Activated CD8-positive, alpha-beta memory T cell treated with anti-CD3 and anti-CD28 coated beads, Interleukin-2, amount 50 U/mL, for 24 hours (primary cell): Measurements from ENCODE around the gene WNT7B.

ENCODE experiments used
- DNase-seq: peaks from one replicate; pipeline ENCODE4 v3.0.0-alpha.2; 2020; ENCODE audit errors: extremely low read depth

WNT7B gene

DNA sequence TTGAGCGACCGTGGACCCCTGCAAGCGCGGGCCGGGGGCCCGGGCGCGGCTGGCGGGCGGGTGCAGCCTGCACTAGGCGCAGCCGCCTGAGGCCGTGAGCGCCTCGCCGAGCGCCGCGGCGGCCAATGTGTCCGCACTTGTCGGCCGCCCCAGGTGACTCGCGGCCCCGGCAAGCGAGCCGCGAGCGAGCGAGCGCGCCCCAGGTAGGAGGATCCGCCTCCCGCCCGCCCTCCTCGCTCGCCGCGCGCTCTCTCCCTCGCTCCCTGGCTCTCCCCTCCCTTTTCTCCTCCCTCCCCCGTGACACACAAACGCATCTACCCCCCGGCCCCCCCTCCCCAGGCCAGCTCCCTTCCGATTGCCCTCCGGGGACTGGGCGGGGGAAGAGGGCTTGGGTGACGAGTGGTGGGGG lies at the start of gene WNT7B:
WNT7B (minus strand) TSS at position 160 of the 409 bp plus-strand sequence. CDS start 408 bp downstream, outside the sequence.
- no peak for DNase-seq

DNA sequence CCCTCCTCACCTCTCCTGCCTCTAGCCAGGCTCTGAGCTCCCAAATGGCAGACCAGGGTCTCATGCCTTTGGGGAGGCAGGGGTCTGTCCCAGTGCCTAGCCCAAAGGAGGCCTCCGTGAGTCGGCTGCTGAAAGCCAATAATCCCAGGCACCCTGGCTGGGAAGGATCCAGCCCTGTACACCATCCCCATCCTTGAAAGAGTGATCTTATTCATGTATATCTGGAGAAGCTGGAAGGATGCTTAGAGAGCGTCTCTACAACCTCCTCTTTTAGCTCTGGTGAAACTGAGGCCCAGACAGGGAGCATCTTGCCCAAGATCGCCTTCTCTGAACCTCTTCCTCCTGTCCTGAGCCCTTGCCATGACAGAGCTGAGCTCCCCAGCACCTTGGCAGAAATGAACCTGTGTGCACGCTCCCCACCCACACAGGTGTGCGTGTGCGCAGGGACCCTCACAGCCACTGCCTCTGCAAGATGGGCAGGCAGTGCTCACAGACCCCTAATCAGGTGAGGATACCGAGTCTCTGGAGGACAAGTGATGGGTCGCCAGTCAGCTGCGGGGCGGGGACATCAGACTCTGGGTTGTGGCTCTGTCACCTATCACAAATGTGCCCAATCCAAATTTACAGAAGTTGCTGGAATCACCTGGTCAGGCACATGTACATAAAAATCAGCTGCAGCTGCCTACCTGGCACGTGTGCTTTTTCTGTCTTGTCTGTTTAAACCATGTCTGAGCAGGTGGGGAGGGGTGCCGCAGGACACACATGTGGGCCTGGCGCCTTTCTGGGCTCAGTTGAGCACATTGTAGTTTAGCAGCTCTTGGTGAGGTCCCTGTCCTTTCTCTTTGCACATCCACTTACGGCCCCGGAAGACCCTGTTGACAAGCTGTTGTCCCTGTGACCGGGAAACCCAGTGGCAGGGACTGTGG lies 49.3 kb upstream of the WNT7B start:
- no peak for DNase-seq

DNA sequence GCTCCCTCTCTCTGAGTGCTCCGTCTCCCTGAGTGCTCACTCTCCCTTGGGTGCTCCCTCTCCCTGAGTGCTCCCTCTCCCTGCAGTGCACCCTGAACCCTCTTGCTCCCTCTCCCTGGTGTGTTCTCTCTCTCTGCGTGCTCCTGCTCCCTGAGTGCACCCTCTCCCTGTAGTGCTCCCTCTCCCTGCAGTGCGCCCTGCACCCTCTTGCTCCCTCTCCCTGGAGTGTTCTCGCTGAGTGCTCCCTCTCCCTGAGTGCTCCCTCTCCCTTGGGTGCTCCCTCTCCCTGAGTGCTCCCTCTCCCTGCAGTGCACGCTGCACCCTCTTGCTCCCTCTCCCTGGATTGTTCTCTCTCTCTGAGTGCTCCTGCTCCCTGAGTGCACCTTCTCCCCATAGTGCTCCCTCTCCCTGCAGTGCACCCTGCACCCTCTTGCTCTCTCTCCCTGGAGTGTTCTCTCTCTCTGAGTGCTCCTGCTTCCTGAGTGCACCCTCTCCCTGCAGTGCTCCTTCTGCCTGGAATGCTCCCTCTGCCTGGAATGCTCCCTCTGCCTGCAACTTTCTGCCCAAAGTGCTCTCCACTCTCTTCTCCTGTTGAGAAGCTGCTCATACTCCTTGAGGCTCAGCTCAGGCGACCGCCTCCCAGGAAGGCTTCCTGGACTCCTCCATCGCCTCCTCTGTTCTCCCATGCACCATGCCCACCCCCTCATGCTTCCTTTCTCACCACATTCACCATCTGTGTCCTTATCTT lies 48.4 kb upstream of the WNT7B start:
- no peak for DNase-seq

DNA sequence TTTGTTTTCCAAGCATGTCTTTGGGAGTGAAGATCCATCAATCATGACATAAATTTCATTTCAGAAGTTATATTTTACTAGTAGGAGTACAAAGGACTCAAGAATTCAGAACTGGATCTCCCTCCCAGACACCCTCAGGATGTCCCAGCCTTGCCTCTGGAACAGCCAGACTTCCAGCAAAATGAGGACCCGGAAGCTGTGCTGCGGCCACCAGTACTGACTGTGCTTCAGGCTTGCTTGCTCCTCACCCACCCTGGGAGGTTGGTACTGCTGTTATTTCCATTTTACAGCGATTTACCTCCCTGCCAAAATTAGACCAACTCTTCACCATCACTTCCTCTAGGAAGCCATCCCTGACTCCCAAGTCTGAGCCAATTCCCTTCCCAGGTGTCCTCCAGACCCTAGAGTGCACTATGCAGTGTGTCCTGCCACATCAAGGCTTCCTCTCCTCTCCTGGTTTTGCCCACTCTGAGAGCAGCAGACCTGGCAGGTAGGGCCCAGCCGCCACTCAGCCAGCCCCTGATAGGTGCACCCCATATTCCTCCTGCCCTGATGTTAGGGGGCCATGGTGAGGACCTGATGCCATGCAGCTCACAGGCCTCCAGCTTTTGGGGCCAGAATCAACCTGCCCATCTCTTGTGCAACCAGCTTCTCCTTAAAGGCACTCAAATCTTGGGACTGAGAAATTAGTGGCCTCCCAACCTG lies 47.3 kb upstream of the WNT7B start:
- DNase-seq = no peak

DNA sequence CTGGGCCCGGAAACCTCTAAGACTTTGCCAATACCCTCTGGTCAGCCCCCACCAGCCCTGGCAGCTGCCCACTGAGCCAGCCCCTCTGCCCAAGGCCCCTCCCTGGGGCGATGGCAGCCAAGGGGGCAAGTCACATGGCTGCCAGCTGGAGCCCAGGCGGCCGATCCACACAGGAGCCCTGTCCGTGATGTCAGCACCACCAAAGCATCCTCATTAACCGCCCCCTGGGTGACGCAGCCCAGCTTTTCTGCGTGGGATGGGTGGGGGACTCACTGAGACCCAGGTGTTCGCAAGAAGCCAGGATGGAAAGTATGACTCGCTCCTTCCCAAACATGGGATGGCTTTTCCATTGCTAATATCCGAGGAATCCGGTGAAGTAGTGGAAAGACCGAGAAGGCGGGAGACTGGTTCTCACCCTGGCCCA lies 46.6 kb upstream of the WNT7B start:
- DNase-seq = no peak

DNA sequence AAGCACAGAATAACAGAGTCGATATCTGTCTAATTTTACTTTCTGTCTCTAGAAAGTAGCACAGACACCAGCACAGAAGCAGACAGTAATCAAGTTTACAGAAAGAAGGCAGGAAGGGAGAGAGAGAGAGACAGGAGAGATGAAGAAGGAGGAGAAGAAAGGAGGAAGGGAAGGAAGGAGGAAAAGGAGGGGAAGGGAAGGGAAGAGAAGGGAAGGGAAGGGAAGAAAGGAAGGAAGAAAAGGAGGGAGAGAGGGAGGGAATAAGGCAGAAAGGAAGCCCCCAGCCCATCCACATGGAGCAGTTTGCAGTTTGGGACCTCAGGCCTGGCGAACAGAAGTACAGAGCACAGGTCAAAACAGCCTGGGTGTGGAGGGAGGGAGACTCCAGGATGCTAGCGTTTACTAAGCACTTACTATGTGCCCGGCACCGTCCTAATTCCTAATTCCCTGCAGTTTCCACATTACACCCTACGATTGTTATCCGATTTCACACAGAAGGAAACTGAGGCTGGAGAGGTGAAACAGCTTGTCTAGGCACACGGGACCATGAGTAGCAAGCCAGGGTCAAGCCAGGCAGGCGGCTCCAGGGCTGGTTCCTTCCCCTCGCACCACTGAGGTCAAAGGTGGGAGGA lies 46.0 kb upstream of the WNT7B start:
- no peak for DNase-seq

DNA sequence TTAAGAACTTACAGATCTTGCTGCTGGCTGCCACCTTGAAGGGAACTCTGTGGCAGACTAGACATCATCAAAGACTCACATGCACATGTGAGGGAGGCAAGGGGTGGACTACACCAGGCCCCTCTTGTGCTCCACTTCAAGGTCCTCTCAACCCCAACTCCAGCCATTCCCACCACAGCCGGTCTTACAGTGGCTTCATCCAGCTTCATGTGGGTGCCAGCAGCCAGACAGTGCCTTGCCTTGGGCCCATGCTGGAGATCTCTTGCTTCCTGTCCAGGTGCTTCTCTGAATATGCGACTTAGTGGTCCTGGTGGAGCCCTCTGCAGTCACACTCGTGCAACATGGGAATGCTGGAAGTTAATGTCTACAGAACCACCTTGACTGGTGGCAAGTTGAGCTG lies 44.6 kb upstream of the WNT7B start:
- DNase-seq = no peak

DNA sequence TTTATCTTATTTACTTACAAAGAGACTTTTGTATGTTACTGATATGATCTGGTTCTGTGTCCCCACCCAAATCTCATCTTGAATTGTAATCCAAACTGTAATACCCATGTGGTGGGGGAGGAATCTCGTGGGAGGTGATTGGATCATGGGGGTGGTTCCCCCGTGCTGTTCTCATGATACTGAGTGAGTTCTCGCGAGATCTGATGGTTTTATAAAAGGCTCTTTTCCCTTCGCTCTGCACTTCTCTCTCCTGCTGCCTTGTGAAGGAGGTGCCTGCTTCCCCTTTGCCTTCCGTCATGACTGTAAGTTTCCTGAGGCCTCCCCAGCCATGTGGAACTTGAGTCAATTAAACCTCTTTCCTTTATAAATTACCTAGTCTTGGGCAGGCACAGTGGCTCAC lies 42.4 kb upstream of the WNT7B start:
- DNase-seq = no peak

DNA sequence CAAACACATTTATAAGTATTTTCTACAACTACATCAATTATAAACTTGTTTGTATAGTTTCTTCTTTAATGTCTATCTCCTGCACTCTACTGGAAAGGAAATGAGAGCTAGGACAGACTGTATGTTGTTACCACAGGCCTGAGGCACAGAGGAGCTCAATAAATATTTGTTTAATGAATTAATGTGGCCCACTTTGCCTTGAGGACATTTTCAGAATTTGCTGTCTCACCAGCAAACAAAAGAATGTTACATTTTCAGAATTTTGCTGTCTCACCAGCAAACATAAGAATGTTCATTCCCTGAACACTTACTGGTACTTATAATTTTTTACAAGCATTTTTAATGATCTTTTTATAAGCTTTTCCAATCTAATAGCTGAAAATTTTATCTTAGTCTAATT lies 41.9 kb upstream of the WNT7B start:
- DNase-seq = no peak

DNA sequence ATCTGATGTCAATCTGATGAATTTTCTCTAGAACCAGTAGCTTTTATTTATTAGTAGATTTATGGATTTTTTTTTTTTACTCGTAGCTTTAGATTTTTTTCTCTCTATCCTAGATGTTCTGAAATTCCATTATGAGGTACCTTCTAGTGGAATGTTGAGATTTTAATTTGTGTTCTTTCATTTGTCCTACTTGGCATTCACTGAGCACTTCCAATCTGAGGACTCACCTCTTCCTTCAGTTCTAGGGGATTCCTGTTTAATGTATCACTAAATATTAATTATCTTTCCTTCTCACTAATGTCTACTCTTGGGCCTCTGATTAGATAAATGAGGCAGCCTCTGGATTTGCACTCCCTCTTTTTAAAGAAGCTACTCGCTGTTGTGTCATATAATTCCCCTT lies 40.2 kb upstream of the WNT7B start:
- DNase-seq = no peak

DNA sequence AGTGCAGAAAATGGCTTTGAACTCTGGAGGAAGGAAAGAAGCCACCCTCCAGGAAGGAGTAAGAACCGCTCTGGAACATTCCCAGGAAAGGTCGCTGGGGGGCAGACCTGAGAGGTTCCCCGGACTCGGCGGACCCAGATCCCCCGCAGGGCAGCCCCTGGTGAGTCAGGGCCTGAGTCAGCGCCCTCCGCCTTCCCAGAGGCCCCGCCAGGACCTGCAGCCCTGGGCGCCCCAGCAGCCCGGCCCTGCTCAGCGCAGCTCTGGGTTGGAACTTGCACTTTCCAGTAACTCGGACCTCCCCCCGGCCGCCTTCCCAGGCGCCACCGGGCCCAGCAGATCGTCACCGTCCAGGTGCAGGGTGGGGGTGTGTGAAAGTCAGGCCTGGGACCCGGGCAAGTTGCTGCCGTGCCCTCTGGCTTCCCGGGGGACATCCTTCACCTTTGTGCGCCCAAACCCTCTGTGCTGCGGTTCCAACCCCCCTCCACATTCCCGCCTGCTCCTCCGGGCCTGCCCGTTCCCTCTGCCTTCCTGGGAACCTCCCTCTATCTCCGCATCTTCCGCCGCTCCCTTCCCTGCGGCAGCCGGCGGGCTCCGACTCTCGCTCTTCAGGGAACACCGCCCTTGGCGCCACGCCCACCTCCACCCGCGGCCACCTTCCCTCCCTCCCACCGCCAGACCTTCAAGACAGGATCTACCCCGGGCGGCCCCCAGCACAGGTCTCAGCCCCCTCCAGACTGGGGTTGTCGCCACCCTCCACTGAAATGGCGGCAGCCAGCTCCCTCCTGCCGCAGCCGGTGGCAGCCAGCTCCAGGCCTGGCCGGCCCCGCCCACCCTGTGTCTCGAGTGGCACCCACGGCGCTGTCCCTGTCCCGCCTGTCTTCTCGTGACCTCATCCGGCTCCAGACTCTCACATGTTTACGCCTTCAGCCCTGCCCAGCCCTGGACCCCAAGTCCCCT lies 36.8 kb upstream of the WNT7B start:
- peak; percentile 79 for DNase-seq

DNA sequence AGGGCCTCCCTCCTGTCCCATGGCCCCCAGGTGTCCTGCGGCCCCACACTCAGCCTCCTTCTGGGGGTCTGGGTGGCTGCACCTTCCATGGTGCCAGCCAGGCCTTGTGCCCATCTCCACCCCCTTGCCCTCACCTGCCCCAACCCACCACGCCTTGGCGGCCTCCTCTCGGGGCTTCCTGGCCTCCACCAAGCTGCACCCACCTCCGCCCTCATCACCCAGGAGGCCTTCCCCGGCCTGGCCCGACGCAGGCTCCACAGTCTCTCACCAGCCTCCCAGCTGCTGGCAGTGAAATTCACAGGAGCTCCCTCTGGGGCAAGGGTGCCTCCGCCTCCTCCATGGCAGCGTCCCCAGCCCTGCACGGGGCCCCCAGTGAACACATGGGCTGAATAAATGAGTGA lies 35.9 kb upstream of the WNT7B start:
- no peak for DNase-seq

DNA sequence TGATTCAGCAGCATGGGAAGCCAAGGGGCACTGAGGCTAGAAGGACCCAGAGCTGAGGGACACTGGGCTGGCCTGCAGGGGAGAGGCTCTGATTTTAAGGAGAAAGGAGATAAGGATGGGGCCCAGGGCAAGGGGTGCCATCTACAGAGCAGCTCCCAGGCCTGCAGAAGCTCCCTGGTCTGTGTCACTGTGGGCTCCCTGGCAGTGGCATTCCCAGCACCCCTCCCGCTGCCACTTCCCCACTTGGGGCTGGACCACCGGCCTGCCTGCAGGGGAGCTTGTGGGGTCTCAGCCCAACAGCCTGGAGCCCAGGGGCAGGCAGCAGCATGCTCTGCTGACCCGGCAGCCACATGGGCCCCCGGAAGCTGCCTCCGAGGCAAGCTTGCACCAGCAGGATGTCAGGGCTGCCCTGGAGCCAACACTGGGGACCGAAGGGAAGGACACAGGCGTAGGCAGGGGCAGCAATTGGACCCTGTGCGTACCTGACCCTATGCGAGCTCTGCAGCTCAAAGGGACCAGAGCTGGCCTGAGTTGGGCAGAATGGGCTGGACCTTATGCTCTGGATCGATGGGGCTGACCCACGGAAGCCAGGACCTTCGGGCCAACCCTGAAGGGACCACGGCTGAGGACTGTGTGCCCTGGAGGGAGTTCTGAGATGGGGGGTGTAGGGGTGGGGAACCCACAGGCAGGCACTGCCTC lies 35.4 kb upstream of the WNT7B start:
- no peak for DNase-seq

DNA sequence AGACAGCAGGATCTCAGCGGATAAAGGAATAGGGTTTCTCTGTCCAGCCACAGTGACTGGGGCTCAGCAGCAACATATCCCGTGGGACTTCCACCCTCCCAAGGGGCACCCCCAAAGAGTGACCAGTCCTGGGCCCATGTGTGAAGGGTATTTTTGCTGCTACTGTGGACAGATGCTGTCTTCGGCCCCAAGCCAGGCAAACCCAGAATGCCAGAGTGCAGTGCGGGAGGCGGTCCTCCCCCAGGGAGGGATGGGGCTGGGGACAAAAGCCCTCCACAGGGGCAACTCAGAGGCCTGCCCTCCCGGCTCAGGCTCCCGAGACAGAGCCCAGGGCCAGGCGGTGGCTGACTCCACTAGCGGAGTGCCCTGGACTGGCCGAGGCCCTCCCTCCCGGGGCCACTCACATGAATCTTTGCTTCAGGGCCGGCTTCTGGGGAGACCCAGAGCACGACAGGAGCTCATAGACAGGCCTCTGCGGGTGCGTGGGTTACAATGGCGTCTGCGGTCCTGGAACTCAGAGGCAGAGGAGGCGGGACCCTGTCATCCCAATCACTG lies 34.7 kb upstream of the WNT7B start:
- DNase-seq = no peak

DNA sequence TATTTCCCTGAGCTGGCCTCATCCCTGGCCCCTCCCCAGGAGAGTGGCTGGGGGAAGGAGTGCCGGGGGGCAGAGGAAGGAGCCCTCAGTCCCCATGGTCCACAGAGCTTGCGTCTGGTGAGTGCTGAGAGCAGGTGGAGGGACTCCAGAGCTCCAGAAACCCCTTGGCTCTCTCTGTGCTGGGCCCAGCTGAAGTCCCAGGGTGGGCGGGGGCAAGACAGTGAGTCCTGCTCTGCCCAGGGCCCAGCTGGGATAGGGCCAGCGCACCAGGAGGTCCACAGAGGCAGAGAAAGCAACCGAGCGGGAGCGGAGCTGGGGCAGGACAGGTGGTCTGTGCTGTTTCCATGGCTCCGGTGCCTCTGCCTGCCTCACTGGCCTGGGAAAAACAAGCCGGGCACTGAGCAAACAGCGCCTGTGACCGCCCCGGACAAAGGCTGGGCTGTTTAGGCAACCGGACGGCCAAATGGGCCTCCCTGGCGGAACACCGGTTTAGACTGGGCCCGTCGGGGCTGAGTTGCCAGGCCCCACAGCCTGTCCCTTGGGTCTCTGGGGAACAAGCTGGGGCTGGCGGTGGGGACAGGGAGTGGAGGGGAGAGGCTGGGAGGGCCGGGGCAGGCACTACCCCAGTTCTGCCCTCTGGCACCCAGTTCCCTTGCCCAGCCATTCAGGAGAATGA lies 34.1 kb upstream of the WNT7B start:
- DNase-seq = no peak

DNA sequence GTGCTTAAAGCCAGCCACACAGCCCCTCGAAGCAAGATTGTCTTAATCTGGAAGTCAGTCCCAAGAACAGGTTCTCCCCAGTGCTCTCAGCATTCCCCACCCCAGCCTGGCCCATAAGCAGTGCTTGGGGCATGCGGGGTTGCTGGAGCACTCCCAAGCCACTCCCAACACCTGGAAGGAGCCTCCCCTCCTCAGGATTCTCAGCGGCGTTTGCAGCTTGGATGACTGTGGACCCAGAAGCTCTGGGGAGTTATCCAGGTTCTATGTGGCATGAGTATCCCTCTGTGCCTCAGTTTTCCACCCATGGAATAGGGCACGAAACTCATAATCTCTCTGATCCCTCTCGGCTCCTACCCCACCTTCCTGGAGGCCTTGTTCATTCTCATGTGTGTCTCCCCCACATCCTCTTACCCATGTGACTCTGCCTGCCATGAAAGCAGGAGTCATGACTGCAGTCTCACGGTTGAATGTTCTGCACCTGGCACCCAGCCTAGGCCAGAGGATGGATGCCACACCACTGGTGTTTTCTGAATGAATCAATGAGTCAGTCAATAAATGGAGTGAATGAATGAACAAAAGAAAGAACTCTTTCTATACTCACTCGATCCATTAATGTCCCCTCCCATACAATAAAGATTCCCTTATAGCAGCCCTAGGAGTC lies 33.4 kb upstream of the WNT7B start:
- DNase-seq = no peak

DNA sequence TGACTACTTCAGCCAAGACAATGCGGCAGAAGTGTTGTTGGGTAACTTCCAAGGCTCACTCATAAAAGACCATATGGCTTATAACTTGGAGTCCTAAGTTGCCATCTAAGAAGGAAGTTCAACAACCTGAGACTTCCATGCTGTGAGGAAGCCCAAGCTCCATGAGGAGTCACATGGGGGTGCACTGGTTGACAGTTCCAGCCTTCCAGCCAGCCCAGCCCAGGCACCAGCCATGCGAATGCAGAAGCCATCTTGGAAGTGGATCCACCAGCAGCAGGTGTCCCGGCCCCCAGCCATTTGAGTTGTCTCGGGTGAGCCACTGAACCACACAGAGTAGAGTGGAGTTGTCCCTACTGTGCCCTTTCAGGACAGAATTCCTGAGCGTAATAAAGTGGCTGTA lies 32.8 kb upstream of the WNT7B start:
- DNase-seq = no peak

DNA sequence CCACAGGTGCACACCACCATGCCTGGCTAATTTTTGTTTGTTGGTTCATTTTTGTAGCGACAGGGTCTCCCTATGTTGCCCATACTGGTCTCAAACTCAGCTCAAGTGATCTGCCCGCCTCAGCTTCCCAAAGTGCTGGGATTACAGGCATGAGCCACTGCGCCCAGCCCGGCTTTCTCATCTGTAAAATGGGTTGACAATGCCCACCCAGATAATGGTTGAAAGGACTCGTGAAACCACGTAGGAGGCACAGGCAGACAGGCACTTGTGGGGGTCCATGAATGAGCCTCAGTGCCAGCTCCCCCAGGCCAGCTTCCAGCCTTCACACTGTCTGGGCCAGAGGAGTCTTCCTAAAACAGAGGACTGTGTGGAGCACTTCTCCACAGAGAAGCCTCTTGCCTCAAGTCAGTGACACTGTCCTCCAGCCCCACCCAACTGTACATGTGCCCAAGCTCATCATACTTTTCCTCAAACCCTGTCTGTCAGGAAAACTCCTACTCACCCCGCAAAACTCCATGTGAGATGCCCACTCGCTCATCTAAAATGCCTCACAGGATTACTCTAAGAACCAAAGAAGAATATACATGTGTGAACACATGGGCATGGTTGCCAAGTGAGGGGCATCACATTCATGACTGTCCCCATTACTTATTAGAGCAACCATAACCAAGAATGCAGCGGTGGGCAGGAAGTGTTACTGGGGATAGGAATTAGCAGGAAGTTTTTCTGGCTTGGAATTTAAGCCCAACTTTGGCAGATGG lies 32.1 kb upstream of the WNT7B start:
- DNase-seq = no peak
